HG03196 (cell line): ENCODE results near the gene PICALM.
A peak's percentile ranks its signal among the peaks of the same experiment; 100 is the strongest.
"Not testable (repeated sequence)": the region's sequence is repeated elsewhere in the genome, so short reads cannot be mapped to it uniquely, and the experiment has no call there.

Source experiments
- ATAC-seq: cut with Tn5 transposase; IDR thresholded peaks from one replicate; pipeline ENCODE4 v1.9.1; 2021; ENCODE audit not compliant: unreplicated experiment

Gene PICALM, protein sequence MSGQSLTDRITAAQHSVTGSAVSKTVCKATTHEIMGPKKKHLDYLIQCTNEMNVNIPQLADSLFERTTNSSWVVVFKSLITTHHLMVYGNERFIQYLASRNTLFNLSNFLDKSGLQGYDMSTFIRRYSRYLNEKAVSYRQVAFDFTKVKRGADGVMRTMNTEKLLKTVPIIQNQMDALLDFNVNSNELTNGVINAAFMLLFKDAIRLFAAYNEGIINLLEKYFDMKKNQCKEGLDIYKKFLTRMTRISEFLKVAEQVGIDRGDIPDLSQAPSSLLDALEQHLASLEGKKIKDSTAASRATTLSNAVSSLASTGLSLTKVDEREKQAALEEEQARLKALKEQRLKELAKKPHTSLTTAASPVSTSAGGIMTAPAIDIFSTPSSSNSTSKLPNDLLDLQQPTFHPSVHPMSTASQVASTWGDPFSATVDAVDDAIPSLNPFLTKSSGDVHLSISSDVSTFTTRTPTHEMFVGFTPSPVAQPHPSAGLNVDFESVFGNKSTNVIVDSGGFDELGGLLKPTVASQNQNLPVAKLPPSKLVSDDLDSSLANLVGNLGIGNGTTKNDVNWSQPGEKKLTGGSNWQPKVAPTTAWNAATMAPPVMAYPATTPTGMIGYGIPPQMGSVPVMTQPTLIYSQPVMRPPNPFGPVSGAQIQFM

GRCh38 chr11:86068951-86069407 lies at the start of gene PICALM:
Gene PICALM (minus strand): TSS chr11:86069084. CDS start chr11:86068780, 304 bp downstream.
- ATAC-seq, result peak; percentile 89

DNA sequence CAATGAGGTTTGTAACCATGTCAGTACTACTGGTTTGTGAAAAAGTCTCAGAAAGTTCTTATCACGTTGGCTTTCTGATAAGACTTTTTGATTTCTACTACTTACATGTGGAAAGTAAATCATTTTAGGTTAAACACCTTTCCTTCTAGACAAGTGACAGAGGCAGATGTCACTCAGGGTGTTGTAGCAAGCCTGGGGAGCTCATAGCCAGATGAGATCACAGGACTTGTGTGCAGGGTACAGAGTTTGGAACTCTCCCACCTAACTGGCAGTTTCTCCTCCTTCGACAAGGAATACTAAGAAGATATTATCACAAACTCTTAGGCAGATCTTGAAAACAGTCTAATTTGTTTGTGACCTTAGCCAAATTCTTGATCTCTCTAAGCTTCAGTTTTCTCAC lies 49.4 kb upstream of the PICALM start:
- no peak for ATAC-seq

DNA sequence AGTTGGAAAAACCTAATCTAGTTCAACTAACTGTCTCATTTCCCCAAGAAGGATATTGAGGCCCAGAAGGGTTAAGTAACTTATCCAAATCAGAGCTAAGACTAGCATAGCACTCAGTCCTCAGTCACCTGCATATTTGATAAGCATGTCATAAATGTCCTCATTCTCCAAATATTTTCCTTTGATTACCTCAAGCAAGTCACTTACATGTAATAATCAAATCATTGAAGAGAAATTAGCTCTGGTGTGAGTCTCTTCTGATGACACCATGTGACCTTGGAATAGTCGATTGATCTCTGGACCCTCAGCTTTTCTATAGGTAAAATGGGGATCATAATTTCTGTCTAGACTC lies 48.8 kb upstream of the PICALM start:
- no peak for ATAC-seq

DNA sequence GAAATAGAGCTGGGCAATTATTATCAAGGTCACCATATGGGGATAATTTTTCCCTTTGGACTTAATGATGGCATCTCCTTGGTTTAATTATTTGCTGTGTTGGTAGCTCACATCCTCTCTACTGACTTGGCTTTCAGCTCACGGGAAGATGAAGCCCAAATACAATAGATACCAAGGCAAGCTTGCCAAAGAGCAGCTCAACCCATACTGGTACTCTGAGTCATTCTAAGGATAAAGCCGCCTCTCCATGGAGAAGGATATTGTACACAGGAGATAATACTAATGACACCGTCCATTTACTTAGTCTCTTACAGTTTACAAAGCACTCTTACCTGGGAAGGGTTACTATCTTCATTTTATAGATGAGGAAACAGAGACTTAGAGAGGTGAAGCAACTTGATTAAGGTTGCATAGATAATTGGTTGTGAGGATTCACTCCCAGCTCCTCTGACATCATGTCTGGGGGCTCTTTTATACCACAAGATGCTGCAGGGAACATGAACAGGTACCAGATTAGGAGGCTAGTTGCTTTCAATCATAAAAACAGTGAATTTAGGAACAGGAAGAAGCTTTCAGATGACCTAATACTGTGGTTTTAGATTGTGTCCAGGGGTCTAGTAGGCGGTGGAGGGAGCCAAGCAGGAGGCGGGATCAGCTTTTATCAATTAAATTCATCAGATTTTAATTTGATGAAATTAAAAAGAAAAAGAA lies 48.3 kb upstream of the PICALM start:
- ATAC-seq, result no peak

DNA sequence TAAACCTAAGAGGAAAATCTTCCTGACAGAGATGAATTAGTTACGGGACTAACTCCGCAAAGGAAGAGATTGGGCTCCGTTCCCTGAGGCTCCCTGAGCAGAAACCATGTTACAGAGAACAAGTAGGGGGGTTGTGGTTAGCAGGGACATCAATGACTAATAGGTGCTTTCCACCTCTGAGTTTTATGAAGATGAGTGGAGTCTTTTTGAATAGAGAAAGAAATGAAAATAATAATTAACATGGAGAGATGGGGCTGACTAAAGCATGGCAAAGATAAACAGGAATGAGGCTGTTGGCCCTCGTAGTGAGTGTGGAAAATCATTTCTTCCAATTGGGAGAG lies 47.5 kb upstream of the PICALM start:
- peak; percentile 81 for ATAC-seq

GRCh38 chr11:86115542-86116385 lies 46.9 kb upstream of the PICALM start:
- peak; percentile 18 for ATAC-seq

- no peak for ATAC-seq
Observed at GRCh38 chr11:86108890-86109638, 40.2 kb upstream of the PICALM start.

- ATAC-seq, result no peak
Observed at GRCh38 chr11:86108191-86108590, 39.3 kb upstream of the PICALM start.

DNA sequence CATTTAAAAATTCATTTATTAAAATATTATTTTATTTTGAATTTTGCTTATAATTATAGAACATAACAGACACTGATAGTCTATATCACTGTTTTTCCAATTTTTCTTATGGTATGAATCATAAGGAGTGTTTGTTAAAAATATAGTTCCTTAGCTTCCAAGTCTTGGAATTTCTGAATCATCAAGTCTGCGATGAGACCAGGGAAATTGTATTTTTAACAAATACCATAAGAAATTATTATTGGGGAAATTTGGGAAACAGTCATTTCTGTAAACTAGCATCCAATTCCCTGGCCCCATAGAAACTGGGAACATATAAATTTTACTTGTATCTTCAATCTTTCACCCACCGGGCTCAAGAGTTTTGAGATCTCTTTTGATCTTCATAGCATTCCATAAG lies 38.0 kb upstream of the PICALM start:
- ATAC-seq, result no peak

- not testable (repeated sequence) for ATAC-seq
Observed at GRCh38 chr11:86106031-86106430, 37.1 kb upstream of the PICALM start.

DNA sequence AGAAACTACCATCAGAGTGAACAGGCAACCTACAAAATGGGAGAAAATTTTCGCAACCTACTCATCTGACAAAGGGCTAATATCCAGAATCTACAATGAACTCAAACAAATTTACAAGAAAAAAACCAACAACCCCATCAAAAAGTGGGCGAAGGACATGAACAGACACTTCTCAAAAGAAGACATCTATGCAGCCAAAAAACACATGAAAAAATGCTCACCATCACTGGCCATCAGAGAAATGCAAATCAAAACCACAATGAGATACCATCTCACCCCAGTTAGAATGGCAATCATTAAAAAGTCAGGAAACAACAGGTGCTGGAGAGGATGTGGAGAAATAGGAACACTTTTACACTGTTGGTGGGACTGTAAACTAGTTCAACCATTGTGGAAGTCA lies 36.7 kb upstream of the PICALM start:
- not testable (repeated sequence) for ATAC-seq

GRCh38 chr11:86103808-86104207 lies 34.9 kb upstream of the PICALM start:
- ATAC-seq, result no peak

- no peak for ATAC-seq
Observed at GRCh38 chr11:86101941-86102407, 33.1 kb upstream of the PICALM start.

- no peak for ATAC-seq
Observed at GRCh38 chr11:86101493-86101892, 32.6 kb upstream of the PICALM start.

GRCh38 chr11:86099874-86100273 lies 31.0 kb upstream of the PICALM start:
- ATAC-seq, result no peak

GRCh38 chr11:86097980-86098379 lies 29.1 kb upstream of the PICALM start:
- ATAC-seq, result no peak

DNA sequence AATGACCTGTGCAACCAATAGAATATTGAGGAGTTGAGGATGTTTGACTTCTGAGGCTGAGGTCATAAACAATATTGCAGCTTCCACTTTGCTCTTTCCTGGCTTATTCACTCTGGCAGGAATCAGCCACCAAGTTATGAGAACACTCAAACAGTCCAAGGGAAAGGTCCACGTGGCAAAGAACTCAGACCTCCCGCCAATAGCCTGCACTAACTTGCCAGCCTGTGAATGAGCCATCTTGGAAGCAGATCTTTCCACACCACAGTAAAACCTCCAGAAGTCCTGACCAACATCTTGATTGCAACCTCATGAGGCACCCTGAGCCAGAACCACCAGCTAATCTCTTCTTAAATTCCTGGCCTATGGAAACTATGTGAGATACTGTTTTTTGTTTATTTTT lies 22.7 kb upstream of the PICALM start:
- no peak for ATAC-seq

GRCh38 chr11:86091086-86091485 lies 22.2 kb upstream of the PICALM start:
- no peak for ATAC-seq

DNA sequence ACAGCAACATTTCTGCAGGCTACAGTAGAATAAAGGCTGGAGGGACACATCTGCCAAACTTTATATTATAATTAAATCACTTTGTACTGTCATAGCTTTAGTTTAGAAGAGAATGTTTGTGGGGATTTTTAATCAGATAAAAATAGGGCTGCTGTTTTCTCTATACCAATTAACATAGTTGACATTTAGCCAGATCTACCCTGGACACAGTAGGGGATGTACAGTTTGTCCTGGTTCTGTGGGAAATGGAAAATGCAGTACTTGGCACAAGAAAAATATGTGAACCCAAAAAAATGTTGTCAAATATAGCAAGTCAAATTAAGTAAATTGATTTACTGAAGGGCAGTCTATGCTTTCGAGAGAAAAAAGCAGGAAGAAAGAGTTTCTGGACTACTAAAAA lies 20.8 kb upstream of the PICALM start:
- no peak for ATAC-seq

- ATAC-seq, result not testable (repeated sequence)
Observed at GRCh38 chr11:86087688-86088087, 18.8 kb upstream of the PICALM start.
